ENCODE measurements around the gene MAP2K2.
A peak's percentile ranks its signal among the peaks of the same experiment; 100 is the strongest.

The MAP2K2 gene

GRCh38 chr19:4075373-4075772 is 48.5 kb downstream of the MAP2K2 start:
- DNase-seq = no peak

- no peak for DNase-seq
Observed at GRCh38 chr19:4071610-4072009, 52.3 kb downstream of the MAP2K2 start.

GRCh38 chr19:4069331-4069959 is 54.5 kb downstream of the MAP2K2 start:
- DNase-seq = no peak

- DNase-seq = no peak
Observed at GRCh38 chr19:4068047-4068966, 55.6 kb downstream of the MAP2K2 start.

GRCh38 chr19:4067396-4068046 is 56.4 kb downstream of the MAP2K2 start:
- no peak for DNase-seq

- DNase-seq = peak; percentile 83
Observed at GRCh38 chr19:4066682-4067395, 57.1 kb downstream of the MAP2K2 start, which contains the start of gene ZBTB7A. Gene ZBTB7A, minus strand, starts transcription at chr19:4066899. Its CDS starts 11,667 bp downstream, at chr19:4055232.

GRCh38 chr19:4066176-4066606 is 57.7 kb downstream of the MAP2K2 start:
- DNase-seq = no peak

- DNase-seq = peak; percentile 98
Observed at GRCh38 chr19:4065430-4066175, 58.3 kb downstream of the MAP2K2 start.

- peak; percentile 72 for DNase-seq
Observed at GRCh38 chr19:4064496-4065260, 59.2 kb downstream of the MAP2K2 start.

GRCh38 chr19:4064149-4064495 is 59.8 kb downstream of the MAP2K2 start:
- DNase-seq = no peak

- no peak for DNase-seq
Observed at GRCh38 chr19:4063369-4064148, 60.4 kb downstream of the MAP2K2 start.

GRCh38 chr19:4062419-4063368 is 61.2 kb downstream of the MAP2K2 start:
- no peak for DNase-seq

GRCh38 chr19:4061683-4062418 is 62.1 kb downstream of the MAP2K2 start:
- no peak for DNase-seq

- DNase-seq = no peak
Observed at GRCh38 chr19:4061178-4061682, 62.7 kb downstream of the MAP2K2 start.

- DNase-seq = no peak
Observed at GRCh38 chr19:4060621-4061177, 63.2 kb downstream of the MAP2K2 start.

- DNase-seq = no peak
Observed at GRCh38 chr19:4059891-4060620, 63.9 kb downstream of the MAP2K2 start.

- DNase-seq = no peak
Observed at GRCh38 chr19:4059453-4059871, 64.5 kb downstream of the MAP2K2 start.
